PC-9 (cell line): ENCODE data around the gene KCNJ11.

Experiments
- EZH2 ChIP-seq: fragments of 200-600 bp; sonication (generic); IDR thresholded peaks from 2 replicates; pipeline ENCODE4 v1.8.0; 2017; ENCODE audit warnings: antibody characterized with exemption, low read depth
- TF ChIP-seq, protein P1 (sequence below): fragments of 200-600 bp; sonication (generic); conservative IDR thresholded peaks from 2 replicates; pipeline ENCODE4 v1.6.1; 2017; ENCODE audit warnings: mixed run types, antibody characterized with exemption, mild to moderate bottlenecking, moderate library complexity

DNA sequence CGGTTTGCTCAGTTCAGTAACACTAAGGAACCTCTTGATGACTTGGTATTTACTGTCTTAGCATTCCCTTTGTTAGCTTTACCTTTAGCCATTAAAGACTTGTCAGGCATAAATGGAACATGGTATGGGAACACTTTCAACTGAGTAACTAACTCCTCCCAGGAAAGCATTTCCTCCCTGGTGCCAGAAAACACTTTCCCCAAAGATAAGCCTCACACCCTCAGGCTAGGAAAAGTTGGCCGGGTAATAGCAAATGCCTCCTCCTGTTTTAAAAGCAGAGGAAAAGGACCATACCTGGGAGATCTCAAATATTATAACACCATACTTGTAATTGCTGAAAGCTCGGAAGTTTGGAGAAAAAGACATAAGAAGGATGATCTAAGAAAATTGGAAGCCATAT lies 12.0 kb downstream of the KCNJ11 start:
- TF ChIP-seq, protein P1, sequence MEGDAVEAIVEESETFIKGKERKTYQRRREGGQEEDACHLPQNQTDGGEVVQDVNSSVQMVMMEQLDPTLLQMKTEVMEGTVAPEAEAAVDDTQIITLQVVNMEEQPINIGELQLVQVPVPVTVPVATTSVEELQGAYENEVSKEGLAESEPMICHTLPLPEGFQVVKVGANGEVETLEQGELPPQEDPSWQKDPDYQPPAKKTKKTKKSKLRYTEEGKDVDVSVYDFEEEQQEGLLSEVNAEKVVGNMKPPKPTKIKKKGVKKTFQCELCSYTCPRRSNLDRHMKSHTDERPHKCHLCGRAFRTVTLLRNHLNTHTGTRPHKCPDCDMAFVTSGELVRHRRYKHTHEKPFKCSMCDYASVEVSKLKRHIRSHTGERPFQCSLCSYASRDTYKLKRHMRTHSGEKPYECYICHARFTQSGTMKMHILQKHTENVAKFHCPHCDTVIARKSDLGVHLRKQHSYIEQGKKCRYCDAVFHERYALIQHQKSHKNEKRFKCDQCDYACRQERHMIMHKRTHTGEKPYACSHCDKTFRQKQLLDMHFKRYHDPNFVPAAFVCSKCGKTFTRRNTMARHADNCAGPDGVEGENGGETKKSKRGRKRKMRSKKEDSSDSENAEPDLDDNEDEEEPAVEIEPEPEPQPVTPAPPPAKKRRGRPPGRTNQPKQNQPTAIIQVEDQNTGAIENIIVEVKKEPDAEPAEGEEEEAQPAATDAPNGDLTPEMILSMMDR = no peak
- no peak for TF ChIP-seq EZH2
